HG03025 (cell line): ENCODE data around the gene TRIP11.

ENCODE experiments used
- ATAC-seq: cut with Tn5 transposase; IDR thresholded peaks from one replicate; pipeline ENCODE4 v1.9.1; 2021; ENCODE audit warnings: mild to moderate bottlenecking, moderate library complexity; ENCODE audit not compliant: unreplicated experiment, low FRiP score

TRIP11 gene

DNA sequence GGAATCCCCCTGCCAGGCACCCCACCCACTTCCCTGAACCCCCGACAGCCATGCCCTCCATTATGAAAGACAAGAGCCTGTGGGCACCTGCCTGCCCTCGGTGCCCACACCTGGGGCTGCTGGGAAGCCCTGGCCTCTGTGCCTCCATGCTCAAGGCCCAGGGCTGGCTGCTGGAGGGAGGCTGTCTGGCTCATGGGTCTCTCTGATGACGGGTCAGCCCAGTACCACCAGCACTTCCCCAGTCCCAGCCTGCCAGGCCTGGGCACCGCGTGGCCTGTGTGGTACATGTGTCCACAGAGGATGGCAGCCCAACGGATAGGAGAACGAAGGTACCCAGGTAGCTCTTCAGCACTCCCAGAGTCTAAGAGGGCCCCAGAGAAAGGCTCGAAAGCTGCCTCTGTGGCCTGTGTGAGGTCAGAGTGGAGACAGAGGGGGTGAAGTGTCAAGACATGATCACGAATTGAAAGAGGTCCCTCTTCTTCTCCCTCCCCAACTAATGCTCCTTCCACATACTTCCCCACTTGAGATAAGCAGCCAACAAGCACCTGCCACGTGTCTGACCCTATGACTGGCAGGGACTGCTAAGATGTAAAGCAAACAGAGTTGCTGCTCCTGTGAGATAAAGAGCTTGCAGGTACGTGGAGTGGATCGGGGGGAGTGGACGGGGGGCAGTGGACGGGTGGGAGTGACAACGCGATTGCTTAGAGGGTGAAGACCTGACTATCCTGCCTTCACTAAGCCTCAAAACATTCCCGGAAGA, 113.5 kb downstream of the TRIP11 start:
- no peak for ATAC-seq

DNA sequence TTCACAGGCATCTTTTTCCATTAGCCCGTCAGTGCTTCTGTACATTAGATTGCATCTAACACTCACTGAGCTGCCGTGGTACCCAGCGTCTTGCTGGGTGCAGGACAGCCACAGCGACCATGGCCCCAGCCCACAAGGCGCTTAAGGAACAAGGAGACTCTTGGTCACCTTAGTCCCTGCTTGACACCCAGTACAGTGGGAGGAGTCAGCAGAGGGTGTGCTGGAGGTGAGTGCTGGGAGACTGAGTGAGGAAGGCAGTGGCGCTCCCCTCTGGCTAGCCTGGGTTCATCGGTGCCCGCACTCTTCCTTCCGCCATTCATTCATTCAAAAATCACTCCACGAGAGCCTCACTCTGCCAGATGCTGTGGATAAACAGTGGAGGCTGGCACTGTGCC, 114.1 kb downstream of the TRIP11 start:
- no peak for ATAC-seq

DNA sequence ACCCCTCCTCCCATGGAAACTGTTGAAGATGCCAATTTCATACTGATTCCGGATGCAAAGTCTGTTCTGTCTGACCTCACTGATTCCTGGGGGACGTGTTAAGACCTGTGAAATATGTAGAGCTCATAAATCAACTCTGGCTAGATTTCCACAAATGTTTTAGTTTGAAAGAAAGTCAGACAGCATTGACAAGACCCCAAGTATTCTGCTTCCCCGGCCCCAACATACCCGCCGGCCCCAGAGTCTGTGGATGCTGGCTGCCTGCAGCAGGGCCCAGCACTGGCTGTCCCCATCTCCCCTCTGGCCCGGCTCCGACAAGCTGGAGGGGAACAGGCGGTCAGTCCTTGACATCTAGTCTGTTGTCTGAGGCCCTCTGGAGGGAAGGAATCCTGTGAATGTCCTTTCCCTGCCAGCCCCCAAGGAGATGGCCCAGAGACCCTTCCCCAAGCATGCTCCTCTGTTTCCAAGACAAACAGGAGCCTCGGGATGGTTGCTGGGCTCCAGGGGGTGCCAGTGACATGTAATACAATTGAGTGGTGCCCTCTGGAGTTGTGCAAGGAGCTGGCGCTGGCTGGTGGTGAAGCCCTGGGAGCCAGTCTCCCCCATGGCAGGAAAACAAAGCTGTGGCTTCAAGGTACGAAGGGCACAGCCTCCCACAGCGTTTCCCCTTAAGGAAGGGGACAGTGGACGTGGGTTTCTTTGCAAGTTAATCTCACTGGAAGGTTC, 114.7 kb downstream of the TRIP11 start:
- no peak for ATAC-seq

DNA sequence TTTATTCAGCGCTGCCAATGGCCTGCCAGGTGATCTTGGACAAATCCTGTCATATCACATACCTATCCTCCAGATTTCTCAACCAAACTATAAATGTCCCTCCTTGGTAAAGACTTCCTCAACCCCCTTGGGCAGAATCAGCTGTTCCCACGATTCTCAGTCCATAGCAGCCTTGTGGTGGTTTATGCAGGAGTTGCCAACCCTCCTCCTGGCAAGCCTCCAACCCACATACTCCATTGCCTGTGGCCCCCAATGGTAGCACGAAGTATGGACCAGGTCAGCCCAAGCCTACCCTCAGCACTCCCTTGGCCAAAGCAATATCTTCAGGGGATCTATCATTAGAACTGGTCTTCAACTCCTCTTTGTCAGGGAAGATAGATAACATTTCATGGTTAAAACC, 119.3 kb downstream of the TRIP11 start:
- ATAC-seq: no peak

DNA sequence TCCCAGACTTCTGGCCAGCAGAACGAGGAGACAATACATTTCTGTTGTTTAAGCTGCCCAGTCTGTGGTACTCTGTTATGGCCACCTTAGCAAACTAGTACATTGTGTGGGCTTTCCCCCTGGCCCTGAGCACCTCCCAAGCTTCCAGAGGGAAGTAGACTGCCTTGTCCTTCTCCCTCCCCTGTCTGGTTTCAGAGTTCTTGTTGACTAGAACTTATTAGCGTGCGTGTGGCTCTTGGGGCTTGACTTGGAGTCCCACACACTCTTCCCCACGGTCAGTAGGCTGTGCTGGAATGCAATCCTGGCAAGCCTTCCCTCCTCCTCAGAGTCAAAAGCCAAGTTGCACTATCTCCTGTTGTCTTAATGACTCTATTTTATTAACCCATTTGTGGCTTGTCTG, 120.0 kb downstream of the TRIP11 start:
- ATAC-seq: no peak

DNA sequence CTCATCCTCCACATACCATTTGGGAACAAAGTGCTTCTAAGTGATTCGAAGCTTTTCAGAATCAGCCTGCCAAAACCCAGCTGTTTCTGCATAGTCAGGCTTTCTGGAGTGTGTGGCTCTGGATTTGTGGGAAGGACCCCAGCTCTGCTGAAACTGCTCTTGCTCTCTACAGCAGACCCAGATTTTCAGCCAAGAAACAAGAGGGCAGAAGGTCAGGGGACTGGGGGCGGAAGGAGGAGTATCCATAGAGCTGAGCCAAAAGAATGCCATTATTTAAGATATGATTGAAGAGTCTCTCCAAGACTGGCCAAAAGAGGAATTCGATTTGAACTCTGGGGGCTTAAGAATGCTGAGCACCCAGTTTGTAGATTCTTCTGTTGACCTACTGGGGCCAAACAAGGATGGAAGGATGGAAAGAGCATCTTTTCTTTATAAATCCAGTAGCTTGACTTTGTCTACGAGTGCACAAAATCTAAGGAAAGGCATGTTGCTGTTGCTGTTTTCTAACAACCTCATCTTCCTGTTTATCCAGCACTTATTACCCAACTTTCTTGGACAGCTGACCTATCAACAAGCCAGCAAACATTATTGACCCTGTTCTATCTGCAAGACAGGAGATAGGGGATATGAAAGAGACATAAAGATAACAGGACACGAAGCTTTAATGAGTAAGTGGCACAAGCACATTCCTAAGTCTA, 121.5 kb downstream of the TRIP11 start:
- no peak for ATAC-seq
